Stimulated activated CD4-positive, alpha-beta T cell treated with anti-CD3 and anti-CD28 coated beads, Interleukin-4, amount 100 ng/mL, for 1 hour (primary cell): ENCODE results near the gene PRKN.
"Not testable (repeated sequence)": the region's sequence is repeated elsewhere in the genome, so short reads cannot be mapped to it uniquely, and the experiment has no call there.

ENCODE experiments used
- DNase-seq: peaks from one replicate; pipeline ENCODE4 v3.0.0-alpha.2; 2020

PRKN gene

GRCh38 chr6:162435071-162435470, 292.5 kb downstream of the PRKN start:
- no peak for DNase-seq

- DNase-seq, result no peak
Measured at GRCh38 chr6:162421004-162421403, 306.6 kb downstream of the PRKN start.

- DNase-seq, result no peak
Measured at GRCh38 chr6:162416831-162417537, 310.6 kb downstream of the PRKN start.

- DNase-seq, result no peak
Measured at GRCh38 chr6:162416307-162416706, 311.3 kb downstream of the PRKN start.

- no peak for DNase-seq
Measured at GRCh38 chr6:162409741-162410691, 317.6 kb downstream of the PRKN start.

GRCh38 chr6:162408826-162409535, 318.6 kb downstream of the PRKN start:
- DNase-seq, result no peak

GRCh38 chr6:162404951-162405350, 322.6 kb downstream of the PRKN start:
- DNase-seq, result no peak

- no peak for DNase-seq
Measured at GRCh38 chr6:162403031-162403430, 324.5 kb downstream of the PRKN start.

GRCh38 chr6:162395181-162395580, 332.4 kb downstream of the PRKN start:
- DNase-seq, result no peak

GRCh38 chr6:162390961-162391811, 336.4 kb downstream of the PRKN start:
- DNase-seq, result not testable (repeated sequence)

- no peak for DNase-seq
Measured at GRCh38 chr6:162389343-162390085, 338.1 kb downstream of the PRKN start.

GRCh38 chr6:162388383-162388777, 339.2 kb downstream of the PRKN start:
- no peak for DNase-seq

- no peak for DNase-seq
Measured at GRCh38 chr6:162387718-162388382, 339.7 kb downstream of the PRKN start.

GRCh38 chr6:162385980-162386379, 341.6 kb downstream of the PRKN start:
- no peak for DNase-seq

- DNase-seq, result no peak
Measured at GRCh38 chr6:162379757-162380409, 347.7 kb downstream of the PRKN start.

GRCh38 chr6:162377735-162378134, 349.8 kb downstream of the PRKN start:
- no peak for DNase-seq

GRCh38 chr6:162373868-162374267, 353.7 kb downstream of the PRKN start:
- no peak for DNase-seq

GRCh38 chr6:162373192-162373591, 354.4 kb downstream of the PRKN start:
- no peak for DNase-seq

- DNase-seq, result no peak
Measured at GRCh38 chr6:162372106-162372505, 355.5 kb downstream of the PRKN start.

- no peak for DNase-seq
Measured at GRCh38 chr6:162371121-162371520, 356.4 kb downstream of the PRKN start.

GRCh38 chr6:162369091-162369490, 358.5 kb downstream of the PRKN start:
- no peak for DNase-seq
